CD4-positive, alpha-beta T cell treated with Interleukin-15 for 4 hours (primary cell): ENCODE measurements around the gene GGCT.
"Not testable (repeated sequence)": the region's sequence is repeated elsewhere in the genome, so short reads cannot be mapped to it uniquely, and the experiment has no call there.

ENCODE experiments used
- DNase-seq: peaks from one replicate; pipeline ENCODE4 v3.0.0-alpha.2; 2020; ENCODE audit warnings: low spot score

GGCT gene, protein sequence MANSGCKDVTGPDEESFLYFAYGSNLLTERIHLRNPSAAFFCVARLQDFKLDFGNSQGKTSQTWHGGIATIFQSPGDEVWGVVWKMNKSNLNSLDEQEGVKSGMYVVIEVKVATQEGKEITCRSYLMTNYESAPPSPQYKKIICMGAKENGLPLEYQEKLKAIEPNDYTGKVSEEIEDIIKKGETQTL

DNA sequence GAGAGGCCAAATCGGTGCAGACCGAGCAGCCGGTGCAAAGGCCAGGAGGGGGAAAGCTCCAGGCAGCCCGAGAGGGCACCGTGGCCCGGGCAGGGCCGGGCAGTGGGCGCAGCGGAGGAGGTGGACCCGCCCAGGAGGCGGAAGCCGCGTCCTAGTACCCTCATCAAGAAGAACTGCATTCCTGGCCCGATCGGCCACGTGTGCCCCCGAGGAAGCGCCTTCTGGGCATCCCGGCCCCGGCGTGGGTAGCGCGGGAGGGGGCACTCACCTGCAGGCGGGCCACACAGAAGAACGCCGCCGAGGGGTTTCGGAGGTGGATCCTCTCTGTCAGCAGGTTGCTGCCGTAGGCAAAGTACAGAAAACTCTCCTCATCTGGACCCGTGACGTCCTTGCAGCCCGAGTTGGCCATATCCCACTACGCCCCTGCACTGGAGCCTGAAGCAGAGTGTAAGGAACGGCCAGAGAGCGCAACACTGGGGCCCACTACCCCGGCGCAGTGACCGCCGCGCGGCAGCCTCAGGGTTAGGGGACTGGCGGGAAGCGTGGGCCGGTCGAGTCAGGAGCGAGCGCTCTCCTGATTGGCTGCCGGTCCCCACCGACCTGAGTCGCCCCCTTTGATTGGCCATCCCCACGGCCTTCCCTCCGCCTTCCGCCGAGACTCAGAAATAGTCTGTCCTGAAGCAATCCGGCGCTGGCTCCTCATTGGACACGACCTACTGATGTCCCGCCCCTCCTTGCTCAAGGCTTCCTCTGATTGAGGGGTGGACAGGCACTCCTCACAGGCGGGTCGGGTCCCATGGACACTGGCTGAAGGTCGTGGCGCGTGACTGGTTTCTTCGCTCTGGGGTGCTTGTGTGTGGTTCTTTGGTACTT lies at the start of gene GGCT:
TSS of gene GGCT (minus strand) at position 529 of the 873 bp plus-strand sequence. CDS start at position 409, 120 bp downstream.
- DNase-seq, result peak; percentile 98

DNA sequence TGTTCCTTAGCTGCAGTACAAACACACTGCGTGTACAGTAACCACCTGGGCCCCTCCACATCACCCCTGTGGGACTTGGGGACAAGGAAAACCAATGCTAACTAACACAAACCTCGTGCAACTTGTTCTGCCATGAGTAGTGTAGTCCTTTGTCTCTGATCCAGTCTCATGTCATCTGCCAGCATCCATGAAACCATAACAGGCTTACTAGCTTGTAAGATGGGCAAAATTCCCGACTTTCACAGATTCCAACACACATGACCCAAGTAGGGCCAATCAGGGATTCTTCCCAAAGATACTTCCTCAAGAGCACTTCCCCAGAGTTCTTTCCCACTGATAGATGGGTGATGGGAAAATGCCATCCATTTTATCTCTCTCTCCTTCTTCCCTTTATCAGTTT lies 48.9 kb upstream of the GGCT start:
- DNase-seq, result no peak

DNA sequence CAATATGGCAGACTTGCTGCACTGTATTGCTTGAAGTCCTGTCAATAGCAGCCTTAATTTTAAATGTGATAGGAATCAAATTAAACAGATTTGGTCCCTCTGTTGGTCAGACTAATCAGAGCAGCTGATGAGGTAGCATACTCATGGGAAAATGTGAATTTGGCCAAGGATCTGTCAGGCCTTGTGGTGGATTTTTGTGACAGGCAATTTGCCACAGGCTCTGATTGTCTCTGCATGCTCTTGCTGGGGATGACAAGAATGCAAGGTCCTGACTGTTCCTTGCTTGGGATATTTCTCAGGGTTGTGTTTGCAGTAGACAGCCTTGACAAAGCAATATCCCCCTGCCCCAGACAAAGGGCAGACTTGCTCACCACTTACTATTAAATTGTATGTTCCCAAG lies 48.5 kb upstream of the GGCT start:
- DNase-seq, result no peak

DNA sequence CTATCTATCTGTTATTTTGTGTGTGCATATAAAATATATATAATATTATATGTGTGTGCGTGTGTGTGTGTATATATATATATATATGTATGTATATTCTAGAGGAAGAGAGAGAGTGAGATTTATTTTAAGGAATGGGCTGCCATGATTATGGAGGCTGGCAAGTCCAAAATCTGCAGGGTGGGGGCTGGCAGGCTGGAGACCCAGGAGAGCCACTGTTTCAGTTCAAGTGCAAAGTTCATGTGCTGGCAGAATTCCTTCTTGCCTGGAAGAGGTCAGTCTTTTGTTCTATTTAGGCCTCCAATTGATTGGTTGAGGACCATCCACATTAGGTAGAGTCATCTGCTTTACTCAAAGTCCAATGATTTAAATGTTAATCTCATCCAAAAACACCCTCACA lies 47.7 kb upstream of the GGCT start:
- DNase-seq, result no peak

DNA sequence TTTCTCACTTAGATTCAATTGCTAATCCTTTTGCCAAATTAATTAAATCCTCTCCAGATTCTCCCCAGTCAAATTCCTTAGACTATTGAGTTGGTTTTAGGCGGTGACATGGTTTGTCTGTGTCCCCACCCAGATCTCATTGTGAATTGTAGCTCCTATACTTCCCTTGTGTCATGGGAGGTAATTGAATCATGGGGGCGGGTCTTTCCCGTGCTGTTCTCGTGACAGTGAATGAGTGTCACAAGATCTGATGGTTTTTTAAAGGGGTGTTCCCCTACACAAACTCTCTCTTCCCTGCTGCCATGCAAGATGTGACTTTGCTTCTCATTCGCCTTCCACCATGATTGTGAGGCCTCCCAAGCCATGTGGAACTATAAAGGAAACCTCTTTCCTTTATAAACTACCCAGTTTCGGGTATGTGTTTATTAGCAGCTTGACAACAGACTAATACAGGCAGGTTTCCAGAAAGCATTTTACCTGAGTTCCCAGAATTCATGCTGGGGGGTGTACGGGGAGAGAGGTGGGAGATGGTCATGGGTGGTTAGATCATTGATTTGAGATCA lies 45.4 kb upstream of the GGCT start:
- DNase-seq, result no peak

DNA sequence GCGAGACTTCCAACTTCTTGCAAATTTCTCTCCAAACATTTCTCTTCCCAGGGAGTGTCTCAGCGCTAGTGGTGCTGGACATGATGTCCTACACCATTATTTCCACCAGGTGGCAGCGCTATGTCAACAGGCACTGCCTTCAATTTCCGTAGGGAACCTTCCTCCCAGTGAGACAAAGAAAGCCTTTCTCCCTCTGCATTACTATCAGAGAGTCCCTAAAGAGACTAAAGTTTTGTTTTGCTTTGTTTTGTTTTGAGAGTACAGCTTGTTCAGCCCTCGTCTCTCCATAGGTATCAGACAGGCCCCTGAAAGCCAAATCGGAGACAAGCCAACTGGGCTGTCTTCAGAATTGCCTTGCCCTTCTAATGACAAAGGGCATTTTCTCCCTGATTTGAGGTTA lies 44.2 kb upstream of the GGCT start:
- peak; percentile 42 for DNase-seq

DNA sequence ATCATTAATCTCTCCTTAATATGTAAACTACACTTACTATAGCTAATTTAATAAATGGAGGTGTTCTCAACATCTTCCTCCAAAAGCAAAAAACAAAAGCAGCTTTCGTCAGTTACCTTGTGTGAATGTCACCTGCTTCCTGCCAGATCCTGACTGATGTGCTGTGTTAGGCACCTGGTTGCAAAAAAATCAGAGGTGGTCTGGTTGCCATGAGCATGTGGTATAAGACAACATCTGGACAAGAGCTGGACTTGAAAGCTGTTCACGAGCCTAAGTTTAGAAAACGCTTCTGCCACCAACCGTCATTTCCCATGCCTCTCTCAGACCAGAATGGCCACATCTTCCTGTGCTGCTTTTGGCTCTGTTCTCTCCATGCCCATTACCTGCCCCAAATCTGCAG lies 42.0 kb upstream of the GGCT start:
- no peak for DNase-seq

DNA sequence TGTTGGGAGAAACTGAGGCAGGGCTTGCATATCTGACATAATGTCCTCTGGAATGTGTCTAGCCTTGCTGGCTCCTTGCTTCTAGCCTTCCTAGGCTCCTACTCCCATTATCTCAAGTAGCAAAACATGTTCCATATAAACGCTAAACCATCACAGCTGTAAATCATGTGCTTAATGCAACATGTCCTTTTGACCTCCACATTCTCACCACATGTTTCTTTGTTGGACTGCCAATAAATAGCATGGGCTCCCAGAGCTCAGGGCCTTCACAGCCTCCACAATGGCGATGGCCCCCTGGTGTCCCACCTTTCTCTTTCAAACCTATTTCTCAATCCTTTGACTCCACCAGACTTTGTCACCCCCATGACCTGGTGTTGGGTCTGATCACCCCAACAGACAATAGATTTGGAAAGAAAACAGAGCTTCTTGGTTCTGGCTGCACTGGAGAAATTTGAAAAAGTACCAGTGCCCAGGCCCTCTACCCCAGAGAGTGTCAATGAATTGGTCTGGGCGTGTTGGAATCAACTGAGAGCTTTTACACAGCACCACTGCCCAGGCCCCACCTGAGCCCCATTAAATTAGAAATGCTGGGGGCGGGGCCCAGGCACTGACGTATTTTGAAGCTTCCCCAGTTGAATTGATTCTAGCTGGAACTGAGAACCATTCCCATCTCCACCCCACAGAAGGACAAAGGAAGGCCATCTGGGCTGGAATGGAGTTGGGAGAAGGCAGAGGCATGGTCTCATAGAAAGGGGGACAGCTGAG lies 41.3 kb upstream of the GGCT start:
- no peak for DNase-seq

DNA sequence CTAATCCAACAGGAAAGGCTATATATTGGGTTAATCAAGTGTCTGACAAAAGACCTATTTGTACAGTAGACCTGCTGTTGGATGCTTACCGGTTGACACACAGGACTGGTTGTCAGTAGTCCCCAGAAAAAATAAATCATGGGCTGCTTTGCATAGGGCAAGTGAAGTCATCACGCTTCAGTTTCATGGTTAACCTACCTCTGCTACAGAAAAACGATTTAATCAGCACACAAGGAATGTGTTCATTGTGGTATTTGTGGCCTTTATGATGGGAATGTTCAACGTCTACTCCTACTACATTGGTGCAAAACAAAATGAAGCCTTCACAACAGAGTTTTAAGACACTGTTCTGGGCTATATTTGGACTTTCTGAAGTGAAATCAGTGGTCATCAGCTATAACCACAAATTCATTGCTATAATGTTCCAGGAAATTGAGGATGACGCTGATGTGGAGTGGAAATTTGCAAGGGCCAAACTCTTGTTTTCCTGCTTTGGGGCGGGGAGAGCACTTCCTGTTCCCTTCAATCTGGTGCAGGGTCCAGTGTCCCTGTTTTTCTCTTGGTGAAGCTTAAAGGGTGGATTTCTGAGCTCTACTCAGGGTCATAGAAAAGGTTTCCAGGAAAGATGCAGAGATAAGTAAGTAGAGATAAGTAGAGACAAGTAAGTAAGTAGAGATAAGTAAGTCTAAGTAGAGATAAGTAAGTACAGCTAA lies 39.3 kb upstream of the GGCT start:
- no peak for DNase-seq

DNA sequence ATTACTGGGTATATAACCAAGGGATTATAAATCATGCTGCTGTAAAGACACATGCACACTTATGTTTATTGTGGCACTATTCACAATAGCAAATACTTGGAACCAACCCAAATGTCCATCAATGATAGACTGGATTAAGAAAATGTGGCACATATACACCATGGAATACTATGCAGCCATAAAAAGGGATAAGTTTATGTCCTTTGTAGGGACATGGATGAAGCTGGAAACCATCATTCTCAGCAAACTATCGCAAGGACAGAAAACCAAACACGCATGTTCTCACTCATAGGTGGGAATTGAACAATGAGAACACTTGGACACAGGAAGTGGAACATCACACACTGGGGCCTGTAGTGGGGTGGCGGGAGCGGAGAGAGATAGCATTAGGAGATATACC lies 38.5 kb upstream of the GGCT start:
- not testable (repeated sequence) for DNase-seq

DNA sequence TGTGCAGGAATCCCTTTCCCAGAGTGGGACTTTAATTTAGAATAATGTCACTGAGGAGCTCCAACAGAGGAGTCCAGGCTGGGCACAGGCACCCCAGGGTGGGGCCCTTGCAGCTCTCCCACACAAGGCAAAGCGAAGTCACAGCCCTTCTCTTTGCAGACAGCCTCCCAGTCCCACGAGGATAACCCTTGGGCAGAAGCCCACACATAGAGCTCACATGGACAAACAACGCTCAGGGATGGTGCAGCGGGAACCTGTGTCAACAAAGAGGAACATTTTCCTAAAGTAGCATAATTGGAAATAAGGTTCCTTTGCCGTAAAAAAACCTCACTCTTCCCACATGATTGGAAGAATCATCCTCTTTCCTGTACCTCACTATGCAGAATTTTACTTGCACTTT lies 29.3 kb upstream of the GGCT start:
- DNase-seq, result no peak

DNA sequence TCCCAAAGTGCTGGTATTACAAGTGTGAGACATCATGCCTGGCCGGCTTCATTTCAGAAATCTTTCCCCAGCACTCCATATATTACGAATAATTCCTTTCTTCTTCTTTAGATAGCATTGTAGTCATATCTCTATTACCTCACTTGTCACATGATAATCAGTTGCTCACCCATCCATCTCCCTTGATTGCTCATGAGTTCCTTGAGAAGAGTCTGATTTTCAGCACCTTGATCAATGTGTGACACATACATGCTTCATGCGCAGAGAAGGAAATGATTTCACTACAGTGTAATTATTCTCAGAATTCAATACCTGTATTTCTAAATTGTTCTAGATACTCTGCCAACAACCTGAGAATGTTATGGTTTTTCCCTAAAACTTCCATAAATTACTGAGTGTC lies 26.7 kb upstream of the GGCT start:
- DNase-seq, result no peak

DNA sequence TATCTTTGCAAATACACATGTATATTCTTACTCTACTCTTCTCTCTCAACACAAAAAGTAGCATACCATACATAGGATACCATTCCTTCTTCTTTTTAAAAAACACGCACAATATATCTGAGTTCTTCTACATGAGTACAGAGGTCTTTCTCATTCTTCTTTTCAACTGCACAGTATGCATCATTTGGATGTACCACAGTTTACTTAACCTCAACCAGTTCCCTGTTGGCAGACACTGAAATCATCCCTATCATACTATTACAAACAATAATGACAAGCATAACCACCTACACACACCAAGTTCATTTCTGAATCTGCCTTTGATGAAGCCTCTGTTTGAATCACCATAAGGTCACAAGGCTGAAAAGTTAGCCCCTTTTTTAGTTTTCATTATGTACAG lies 25.7 kb upstream of the GGCT start:
- no peak for DNase-seq

DNA sequence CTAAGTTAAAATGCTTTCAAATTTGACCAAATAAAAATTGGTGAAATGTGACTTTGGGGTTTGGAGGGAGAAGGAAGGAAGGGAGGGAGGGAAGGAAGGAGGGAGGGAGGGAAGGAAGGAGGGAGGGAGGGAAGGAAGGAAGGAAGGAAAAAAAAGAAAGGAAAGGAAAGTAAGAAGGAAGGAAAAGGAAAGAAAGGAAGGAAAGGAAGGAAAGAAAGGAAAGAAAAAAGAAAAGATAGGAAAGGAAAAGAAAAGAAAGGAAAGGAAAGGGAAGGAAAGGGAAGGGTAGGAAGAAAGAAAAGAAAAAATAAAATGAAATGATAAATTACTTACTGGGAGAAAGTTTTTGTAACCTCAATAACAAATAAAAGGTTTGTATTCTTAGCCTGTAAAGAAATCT lies 24.1 kb upstream of the GGCT start:
- no peak for DNase-seq

DNA sequence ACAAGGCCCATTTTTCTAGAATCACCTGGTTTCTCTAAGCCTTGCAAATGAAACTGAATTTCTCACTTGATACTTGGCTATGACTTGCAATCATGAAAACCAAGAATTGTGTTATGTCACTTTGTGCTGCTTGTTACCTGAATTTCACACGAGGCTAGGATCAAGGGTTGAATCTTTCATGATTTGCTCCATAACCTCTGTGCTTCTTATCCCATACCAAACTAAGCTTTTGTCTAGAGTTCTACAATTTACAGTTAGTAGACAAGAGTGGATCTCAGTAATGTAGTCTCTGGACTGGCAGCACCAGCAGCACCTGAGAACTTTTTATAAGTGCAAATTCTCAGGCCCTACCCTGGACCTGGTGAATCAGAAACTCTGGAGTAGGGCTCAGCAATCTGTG lies 22.7 kb upstream of the GGCT start:
- DNase-seq, result not testable (repeated sequence)

DNA sequence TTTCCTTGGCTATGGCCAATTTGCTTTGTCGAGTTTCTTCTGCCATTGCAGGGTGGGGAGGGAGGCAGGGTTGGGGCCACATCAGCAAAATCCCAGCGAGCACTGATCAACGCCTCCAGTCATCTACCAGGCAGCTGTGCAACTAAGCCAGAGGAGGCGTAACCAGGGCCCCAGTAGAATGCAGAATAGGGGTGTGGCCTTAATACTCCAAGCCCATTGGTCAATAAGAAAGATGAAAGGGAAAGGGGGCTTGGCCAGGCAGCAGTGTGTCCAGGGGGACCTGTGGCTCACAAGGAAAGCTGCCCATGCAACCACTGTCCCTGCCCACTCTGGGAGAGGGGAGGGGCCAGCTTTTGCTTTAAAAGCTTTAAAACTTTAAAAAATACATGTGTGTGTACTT lies 21.5 kb upstream of the GGCT start:
- DNase-seq, result no peak

DNA sequence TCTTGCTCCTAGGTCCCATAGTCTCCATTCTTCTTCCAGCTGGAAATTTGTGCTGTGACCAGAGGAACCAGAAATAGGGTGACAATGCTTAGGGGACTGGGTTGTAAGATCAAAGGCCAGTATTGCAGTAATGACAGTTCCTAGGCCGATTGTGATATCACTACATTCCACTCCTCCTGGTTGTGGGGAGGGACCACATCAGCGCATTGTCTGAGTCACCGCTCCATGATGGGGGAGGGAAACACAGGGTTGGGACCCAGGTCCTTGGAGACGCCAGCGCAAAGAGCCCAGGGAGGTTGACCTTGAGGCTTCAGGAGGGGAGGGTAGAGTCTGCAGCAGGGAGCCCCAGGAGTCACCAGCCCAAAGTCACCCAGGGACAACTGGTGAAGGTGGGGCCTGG lies 20.8 kb upstream of the GGCT start:
- no peak for DNase-seq

DNA sequence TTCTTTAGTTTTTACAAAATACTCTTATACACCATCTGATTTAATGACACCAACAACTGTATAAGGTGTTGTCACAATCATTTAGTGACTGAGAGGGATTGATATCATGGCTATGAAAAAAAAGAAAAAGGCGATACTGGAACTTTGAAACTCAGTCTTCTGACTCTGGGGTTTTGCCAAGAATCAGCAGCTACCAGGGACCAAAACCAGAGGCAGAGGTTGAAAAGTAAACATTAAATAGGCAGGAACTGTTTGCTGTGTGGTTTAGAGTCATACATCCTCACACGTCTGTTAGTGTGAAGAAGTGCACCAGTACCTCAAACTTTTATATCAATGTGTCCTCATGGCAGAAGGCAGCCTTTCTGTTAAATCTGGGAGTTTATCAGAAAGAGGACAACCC lies 19.9 kb upstream of the GGCT start:
- DNase-seq, result no peak

DNA sequence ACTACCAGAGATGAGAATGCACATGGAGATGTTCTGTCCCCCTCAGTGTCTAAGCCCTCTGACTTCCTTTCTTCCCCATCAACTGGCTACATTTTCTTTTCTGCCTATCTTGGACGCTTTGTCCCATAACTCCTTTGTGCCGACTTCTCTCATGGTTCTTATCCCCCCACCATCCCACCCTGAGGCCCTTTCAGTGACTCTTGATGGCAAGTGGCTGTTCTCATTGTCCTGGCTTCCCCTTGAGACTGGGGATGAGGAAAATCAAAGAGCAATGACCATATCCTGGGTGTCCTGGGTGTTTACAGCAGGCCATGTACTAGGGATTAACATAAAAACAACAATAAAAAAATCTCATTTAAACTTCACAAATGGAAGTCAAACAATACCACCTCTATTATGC lies 18.8 kb upstream of the GGCT start:
- no peak for DNase-seq

DNA sequence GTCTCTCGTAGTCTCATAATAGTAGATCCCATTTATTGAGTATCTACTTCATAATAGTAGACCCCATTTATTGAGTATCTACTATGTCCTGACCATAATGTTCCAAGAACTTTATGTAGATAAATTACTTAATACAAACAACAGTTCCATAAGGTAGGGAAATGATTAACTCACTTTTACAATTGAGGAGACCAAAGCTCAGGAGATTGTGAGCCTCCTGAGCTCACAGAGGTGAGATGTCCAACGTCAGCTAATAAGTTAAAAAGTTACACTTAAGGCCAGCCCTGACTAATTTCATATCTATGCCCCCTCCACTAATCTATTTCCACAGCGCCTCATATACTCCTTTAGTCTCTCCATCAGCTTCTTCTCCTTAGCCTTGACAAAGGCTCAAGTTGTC lies 17.5 kb upstream of the GGCT start:
- no peak for DNase-seq

DNA sequence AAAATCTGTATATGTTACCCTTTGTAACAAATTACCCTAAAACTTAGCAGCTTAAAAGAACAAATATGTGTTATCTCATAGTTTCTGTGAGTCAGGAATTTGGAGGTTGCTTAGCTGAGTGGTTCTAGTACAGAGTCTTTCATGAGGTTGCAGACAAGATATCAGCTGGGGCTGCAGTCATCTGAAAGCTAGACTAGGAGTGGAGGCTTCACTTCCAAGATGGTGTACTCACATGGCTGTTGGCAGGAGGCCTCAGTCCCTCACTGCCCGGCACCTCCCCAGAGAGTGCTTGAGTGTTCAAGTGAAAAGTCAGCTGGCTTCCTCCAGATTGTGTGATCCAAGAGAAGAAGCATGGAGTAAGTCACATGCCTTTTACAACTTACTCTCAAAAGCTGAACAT lies 16.9 kb upstream of the GGCT start:
- no peak for DNase-seq

DNA sequence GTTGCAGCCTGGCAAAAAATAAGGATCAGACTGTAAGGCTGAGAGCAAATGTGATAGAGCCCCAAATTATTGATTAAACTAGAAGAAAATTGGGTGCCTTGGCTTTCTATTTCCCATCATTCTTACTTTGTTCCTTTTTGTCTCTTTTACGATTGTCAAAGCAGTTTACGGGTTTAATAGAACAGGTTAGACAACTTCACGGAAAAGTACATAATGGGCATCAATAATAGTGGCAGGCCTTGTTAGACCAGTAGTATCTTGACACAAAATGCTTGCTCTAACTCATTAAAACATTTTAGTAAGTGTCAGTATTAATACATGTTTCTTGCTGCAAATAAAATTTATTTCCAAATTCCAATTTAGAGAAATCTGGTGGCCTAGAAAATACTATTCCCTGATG lies 14.5 kb upstream of the GGCT start:
- no peak for DNase-seq
